ENCODE measurements around the gene CCDC57.

DNA sequence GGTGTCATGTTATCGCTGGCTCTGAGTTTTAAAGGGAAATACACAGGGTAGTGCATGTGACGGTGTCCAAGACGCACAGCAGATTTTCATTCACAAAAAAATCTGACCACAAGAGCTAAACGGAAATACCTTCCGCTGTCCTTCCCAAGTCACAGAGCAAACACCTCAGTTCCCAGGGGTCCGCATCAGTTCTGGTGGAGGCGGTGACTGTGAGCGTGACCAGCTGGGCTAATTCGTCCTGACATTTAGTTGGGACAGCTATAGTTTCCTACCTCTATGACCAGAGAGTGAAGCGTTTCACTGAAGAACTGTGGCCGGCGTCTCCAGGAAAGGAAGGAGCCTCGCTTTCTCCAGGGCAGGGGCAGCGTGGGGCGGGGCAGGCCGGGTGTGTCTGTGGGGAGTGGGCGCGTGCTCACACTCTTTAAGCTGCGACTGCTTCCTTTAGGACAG lies 104.1 kb downstream of the CCDC57 start:
- no peak for TF ChIP-seq DNMT1 (IDR thresholded peaks at IDR 0.05)
- TF ChIP-seq ZNF586 (CRISPR knock-in tag; conservative IDR thresholded peaks at IDR 0.05), result no peak
- TF ChIP-seq SIX5 (IDR thresholded peaks at IDR 0.05; ENCODE audit: borderline replicate concordance in 1 of 2, insufficient read depth in 1 of 2, low read depth in 1 of 2, low read length in 2 of 2), result no peak
- TF ChIP-seq, protein P1, sequence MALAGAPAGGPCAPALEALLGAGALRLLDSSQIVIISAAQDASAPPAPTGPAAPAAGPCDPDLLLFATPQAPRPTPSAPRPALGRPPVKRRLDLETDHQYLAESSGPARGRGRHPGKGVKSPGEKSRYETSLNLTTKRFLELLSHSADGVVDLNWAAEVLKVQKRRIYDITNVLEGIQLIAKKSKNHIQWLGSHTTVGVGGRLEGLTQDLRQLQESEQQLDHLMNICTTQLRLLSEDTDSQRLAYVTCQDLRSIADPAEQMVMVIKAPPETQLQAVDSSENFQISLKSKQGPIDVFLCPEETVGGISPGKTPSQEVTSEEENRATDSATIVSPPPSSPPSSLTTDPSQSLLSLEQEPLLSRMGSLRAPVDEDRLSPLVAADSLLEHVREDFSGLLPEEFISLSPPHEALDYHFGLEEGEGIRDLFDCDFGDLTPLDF (CRISPR knock-in tag; IDR thresholded peaks at IDR 0.05), result no peak
- no peak for TF ChIP-seq CREB1 (IDR thresholded peaks at IDR 0.05)
- no peak for TF ChIP-seq CREB1 (CRISPR knock-in tag; IDR thresholded peaks at IDR 0.05)
- TF ChIP-seq YY1 (IDR thresholded peaks at IDR 0.05; ENCODE audit: borderline replicate concordance in 1 of 3, control insufficient read depth in 1 of 3, extremely low read depth in 1 of 3, insufficient read depth in 3 of 3, insufficient read length in 1 of 3, insufficient replicate concordance in 2 of 3, low read depth in 1 of 3, low read length in 2 of 3), result no peak
